K562 (cell line): ENCODE results near the gene ACAD8. TPM values are rescaled to one million over a fixed set of nuclear protein-coding genes. Genes with fewer than 3 reads are reported as not detected.
A peak's percentile ranks its signal among the peaks of the same experiment; 100 is the strongest.

Experiments
- ASH1L ChIP-seq: fragments of 450-650 bp; IDR thresholded peaks from 2 replicates; pipeline ENCODE4 v1.6.1; 2018; ENCODE audit warnings: borderline replicate concordance, mild to moderate bottlenecking, low read depth; ENCODE audit not compliant: partially characterized antibody
- ATF7 ChIP-seq: fragments of 450-650 bp; IDR thresholded peaks from 2 replicates; pipeline ENCODE4 v1.7.1; 2014; ENCODE audit warnings: mild to moderate bottlenecking, moderate library complexity
- BCOR ChIP-seq: fragments of 450-650 bp; IDR thresholded peaks from 2 replicates; pipeline ENCODE4 v1.6.1; 2016
- CHCHD3 ChIP-seq: fragments of 250-450 bp; sonication (Bioruptor Pico); IDR thresholded peaks from 2 replicates; pipeline ENCODE4 v2.1.2; 2022; ENCODE audit warnings: mild to moderate bottlenecking
- CHD1 ChIP-seq: fragments of 200-600 bp; sonication (generic); IDR thresholded peaks from one replicate; pipeline ENCODE4 v1.6.1; 2012; ENCODE audit warnings: mild to moderate bottlenecking, moderate library complexity, low read length, inconsistent platforms
- CREB3L1 ChIP-seq: fragments of 450-650 bp; IDR thresholded peaks from 2 replicates; pipeline ENCODE4 v1.6.1; 2014; ENCODE audit warnings: low read depth, mild to moderate bottlenecking, moderate library complexity, borderline replicate concordance
- DPF2 ChIP-seq: fragments of 450-650 bp; IDR thresholded peaks from 2 replicates; pipeline ENCODE4 v1.6.1; 2016
- FIP1L1 ChIP-seq: fragments of 200-400 bp; formaldehyde crosslinking; IDR thresholded peaks from 2 replicates; pipeline ENCODE4 v1.6.1; 2018; ENCODE audit warnings: mild to moderate bottlenecking, low read depth, low read length; ENCODE audit not compliant: poor library complexity, severe bottlenecking
- FOXA3 ChIP-seq, 2 experiments: fragments of 450-650 bp in 1 of 2; sonication (generic) in 1 of 2; formaldehyde crosslinking; IDR thresholded peaks in 1 of 2; conservative IDR thresholded peaks in 1 of 2; 2 replicates each; pipeline versions ENCODE4 v1.4.0 to v1.8.0; 2020 to 2022; ENCODE audit warnings: mild to moderate bottlenecking in 2 of 2, missing genetic modification reagents in 1 of 2
- MBD2 ChIP-seq: sonication (generic); IDR thresholded peaks from 2 replicates; pipeline ENCODE4 v1.6.1; 2016; ENCODE audit warnings: low read depth, borderline replicate concordance
- POLR3A ChIP-seq: IDR thresholded peaks from 2 replicates; pipeline ENCODE4 v1.6.1; 2011; ENCODE audit warnings: borderline replicate concordance, mild to moderate bottlenecking, moderate library complexity; ENCODE audit not compliant: insufficient read length, insufficient read depth; ENCODE audit errors: extremely low read depth
- REST ChIP-seq, 2 experiments: fragments of 450-650 bp; formaldehyde crosslinking in 1 of 2; IDR thresholded peaks; 2 replicates each; pipeline versions ENCODE4 v1.4.0 to v1.6.1; 2014 to 2020; ENCODE audit warnings: mild to moderate bottlenecking in 2 of 2, borderline replicate concordance in 1 of 2, low read depth in 1 of 2
- SAP30 ChIP-seq: fragments of 200-600 bp; sonication (generic); IDR thresholded peaks from 2 replicates; pipeline ENCODE4 v1.6.1; 2012; ENCODE audit warnings: borderline replicate concordance, low read depth, mild to moderate bottlenecking, moderate library complexity, low read length, control low read depth, inconsistent platforms; ENCODE audit not compliant: insufficient read depth, poor library complexity, severe bottlenecking
- THAP7 ChIP-seq: fragments of 250-450 bp; sonication (Bioruptor Pico); IDR thresholded peaks from 2 replicates; pipeline ENCODE4 v1.5.0; 2021
- TRIM28 ChIP-seq: fragments of 450-650 bp; IDR thresholded peaks from 2 replicates; pipeline ENCODE4 v1.6.1; 2017
- ZNF778 ChIP-seq: fragments of 450-650 bp; formaldehyde crosslinking; IDR thresholded peaks from 2 replicates; pipeline ENCODE4 v1.4.0; 2020; ENCODE audit warnings: mild to moderate bottlenecking, moderate library complexity
- polyA plus RNA-seq, 8 experiments: library from polyadenylated mRNA; depleted of rRNA in 4 of 8; stranded (reverse) in 5 of 8; unstranded in 3 of 8; fragments of >200 nt; fragmentation: Nextera tagmentation in 2 of 8; fragmentation: Illumina TruSeq in 1 of 8; extraction: Ambion mirVana in 2 of 8; extraction: Trizol in 1 of 8; gene quantifications; 2 replicates each; pipeline versions ENCODE4 v1.2.1 to v1.2.3, GENCODE V29; 2011 to 2014; ENCODE audit warnings: inconsistent platforms in 1 of 8, missing spikeins in 1 of 8
- total RNA-seq, 7 experiments: library from RNA; depleted of rRNA in 6 of 7; stranded (reverse); fragments of >200 nt in 6 of 7; fragmentation: Illumina TruSeq in 2 of 7; extraction: Trizol in 2 of 7; gene quantifications; 2 replicates each; pipeline versions ENCODE4 v1.2.1 to v1.2.3, GENCODE V29; 2011 to 2021; ENCODE audit warnings: low replicate concordance in 1 of 7

The ACAD8 gene
- total and polyA plus RNA-seq, 9 of the 15 experiments (the other 6 are each of a cell fraction or from before 2014, with no cell fraction given), result 6.5 to 34.1 (median 20.1) TPM

- TF ChIP-seq ATF7, result peak; percentile 64; the same call in 1 of the 2 replicates
- 0 out of 2 replicates have a peak, but pooled peaks have one; percentile 49 for TF ChIP-seq THAP7
- TF ChIP-seq FOXA3 (CRISPR knock-in tag; conservative IDR thresholded peaks at IDR 0.05 in 1 of 2, IDR thresholded peaks at IDR 0.05 in 1 of 2), result no peak
- peak; percentile 85 for TF ChIP-seq MBD2
- peak; percentile 57; the same call in 1 of the 2 replicates for TF ChIP-seq CHCHD3 (CRISPR knock-in tag)
- peak; percentile 90 for TF ChIP-seq ASH1L
- TF ChIP-seq POLR3A, result no peak
- TF ChIP-seq DPF2, result peak; percentile 37; the same call in 1 of the 2 replicates
- no peak for TF ChIP-seq REST (IDR thresholded peaks at IDR 0.05; ENCODE audit: borderline replicate concordance)
- 0 out of 2 replicates have a peak, but pooled peaks have one; percentile 45 for TF ChIP-seq REST (CRISPR knock-in tag; IDR thresholded peaks at IDR 0.05; ENCODE audit: low read depth)
- 0 out of 2 replicates have a peak, but pooled peaks have one; percentile 48 for TF ChIP-seq TRIM28
- peak; percentile 83; the same call in 1 of the 2 replicates for TF ChIP-seq CREB3L1
- peak; percentile 54 for TF ChIP-seq BCOR
- peak; percentile 47 for TF ChIP-seq SAP30
- TF ChIP-seq CHD1, result no peak
- TF ChIP-seq FIP1L1, result peak; percentile 46
- TF ChIP-seq ZNF778 (CRISPR knock-in tag), result no peak
Measured at GRCh38 chr11:134223836-134224709, 29.3 kb upstream of the ACAD8 start, which contains the start of the genes NCAPD3 and VPS26B (continued).
